ENCODE data around the gene KLHL7. TPM values are rescaled to one million over a fixed set of nuclear protein-coding genes. Genes with fewer than 3 reads are reported as not detected.

KLHL7 gene, protein sequence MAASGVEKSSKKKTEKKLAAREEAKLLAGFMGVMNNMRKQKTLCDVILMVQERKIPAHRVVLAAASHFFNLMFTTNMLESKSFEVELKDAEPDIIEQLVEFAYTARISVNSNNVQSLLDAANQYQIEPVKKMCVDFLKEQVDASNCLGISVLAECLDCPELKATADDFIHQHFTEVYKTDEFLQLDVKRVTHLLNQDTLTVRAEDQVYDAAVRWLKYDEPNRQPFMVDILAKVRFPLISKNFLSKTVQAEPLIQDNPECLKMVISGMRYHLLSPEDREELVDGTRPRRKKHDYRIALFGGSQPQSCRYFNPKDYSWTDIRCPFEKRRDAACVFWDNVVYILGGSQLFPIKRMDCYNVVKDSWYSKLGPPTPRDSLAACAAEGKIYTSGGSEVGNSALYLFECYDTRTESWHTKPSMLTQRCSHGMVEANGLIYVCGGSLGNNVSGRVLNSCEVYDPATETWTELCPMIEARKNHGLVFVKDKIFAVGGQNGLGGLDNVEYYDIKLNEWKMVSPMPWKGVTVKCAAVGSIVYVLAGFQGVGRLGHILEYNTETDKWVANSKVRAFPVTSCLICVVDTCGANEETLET
- total RNA-seq = 10 to 100 TPM; 17.1 to 18.2 TPM

DNA sequence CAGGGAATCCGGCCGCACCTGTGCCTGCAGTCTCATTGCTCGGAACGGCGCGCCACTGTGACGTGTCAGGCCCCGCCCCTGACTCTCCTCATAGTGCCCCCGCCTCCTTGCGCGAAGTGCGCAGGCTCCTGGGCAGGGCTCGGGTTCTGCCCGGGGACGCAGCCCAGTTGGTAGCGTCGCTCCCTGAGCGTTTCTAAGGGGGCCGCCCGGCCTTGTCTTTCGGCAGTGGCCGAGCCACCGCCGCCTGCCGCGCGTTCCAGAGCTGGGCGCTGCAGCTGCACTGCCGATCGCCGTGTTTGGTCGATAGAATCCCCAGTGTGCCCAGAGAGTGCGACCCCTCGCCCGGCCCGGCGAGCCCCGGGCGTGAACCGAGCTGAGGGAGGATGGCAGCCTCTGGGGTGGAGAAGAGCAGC is at the start of gene KLHL7:
TSS of gene KLHL7 (plus strand) at position 142 of the 413 bp plus-strand sequence. CDS start at position 384, 242 bp downstream.
- POLR2A ChIA-PET = interaction anchor here (0.6 to 2.3 kb wide), 12 partner anchors 8 to 283 kb away, joined by 3 to 10 read pairs (median 5); partner anchors contain the start of genes NUP42 and TOMM7
- H3K4me1 Mint-ChIP-seq (ENCODE audit: low read depth) = peaks cover 33% of the 10 kb centered on the region
- CTCF ChIA-PET = interaction anchor here (0.6 to 2.3 kb wide), 9 partner anchors 9 to 90 kb away, joined by 3 to 14 read pairs (median 4); partner anchors contain the start of gene NUP42

DNA sequence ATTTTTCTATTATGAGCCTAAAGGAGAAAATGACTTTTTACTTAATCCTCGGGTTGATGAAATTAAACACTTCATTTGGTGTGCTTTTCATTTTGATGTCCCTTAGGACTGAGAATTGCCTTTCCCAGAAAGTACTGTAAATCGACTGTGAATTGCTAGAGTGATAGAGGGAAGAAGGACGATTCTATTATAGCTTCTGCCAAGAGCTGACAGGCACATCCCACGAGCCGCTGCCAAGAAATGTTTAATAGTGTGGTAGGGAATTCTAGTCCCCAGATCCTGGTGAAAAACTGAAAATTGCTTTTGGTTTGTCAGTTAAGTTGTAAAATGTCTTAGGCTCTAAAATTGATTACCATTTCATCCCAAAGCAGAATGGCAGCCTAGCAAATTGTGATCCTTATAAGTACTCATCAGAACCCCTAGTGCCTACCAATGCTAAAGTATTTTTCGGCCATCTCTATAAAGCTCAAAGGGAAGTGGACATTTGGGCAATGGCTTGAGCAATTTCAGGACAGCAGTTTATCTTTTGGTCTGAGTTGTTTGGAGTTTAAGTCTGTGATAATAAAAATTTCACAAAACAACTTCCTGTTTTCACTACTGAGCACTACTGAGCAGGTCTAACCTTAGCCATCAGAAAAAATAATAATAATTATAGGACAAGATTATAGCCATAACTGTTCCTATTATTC is 47.0 kb upstream of the KLHL7 start:
- Mint-ChIP-seq H3K27me3 (no peaks in the 10 kb centered on the region), H3K4me3 (no peak overlapping the region), H3K27ac (no peak overlapping the region), H3K36me3 (ENCODE audit: low read depth) (no peaks in the 10 kb centered on the region), H3K9me3 (no peaks in the 10 kb centered on the region), H3K4me1 (ENCODE audit: low read depth) (no peaks in the 10 kb centered on the region)
- ChIA-PET CTCF (interaction anchor here (1.0 to 6.3 kb wide), 4 partner anchors 14 to 498 kb away, joined by 3 to 76 read pairs (median 4); no protein-coding TSS in a partner anchor), POLR2A (no interaction called here)
- no peak for ATAC-seq
- intact Hi-C loops (cut with micrococcal nuclease) = loop anchor here (5.0 kb wide), 2 partner anchors 331 to 496 kb away; partner anchors contain the start of gene IL6
- TF ChIP-seq, protein P1, sequence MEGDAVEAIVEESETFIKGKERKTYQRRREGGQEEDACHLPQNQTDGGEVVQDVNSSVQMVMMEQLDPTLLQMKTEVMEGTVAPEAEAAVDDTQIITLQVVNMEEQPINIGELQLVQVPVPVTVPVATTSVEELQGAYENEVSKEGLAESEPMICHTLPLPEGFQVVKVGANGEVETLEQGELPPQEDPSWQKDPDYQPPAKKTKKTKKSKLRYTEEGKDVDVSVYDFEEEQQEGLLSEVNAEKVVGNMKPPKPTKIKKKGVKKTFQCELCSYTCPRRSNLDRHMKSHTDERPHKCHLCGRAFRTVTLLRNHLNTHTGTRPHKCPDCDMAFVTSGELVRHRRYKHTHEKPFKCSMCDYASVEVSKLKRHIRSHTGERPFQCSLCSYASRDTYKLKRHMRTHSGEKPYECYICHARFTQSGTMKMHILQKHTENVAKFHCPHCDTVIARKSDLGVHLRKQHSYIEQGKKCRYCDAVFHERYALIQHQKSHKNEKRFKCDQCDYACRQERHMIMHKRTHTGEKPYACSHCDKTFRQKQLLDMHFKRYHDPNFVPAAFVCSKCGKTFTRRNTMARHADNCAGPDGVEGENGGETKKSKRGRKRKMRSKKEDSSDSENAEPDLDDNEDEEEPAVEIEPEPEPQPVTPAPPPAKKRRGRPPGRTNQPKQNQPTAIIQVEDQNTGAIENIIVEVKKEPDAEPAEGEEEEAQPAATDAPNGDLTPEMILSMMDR (IDR thresholded peaks at IDR 0.05) = no peak
- no peak for DNase-seq

More for the DNA sequence above, at the start of gene KLHL7:
- H3K27me3 Mint-ChIP-seq = no peaks in the 10 kb centered on the region
- TF ChIP-seq, protein P1 (IDR thresholded peaks at IDR 0.05) = no peak
- no peaks in the 10 kb centered on the region for H3K9me3 Mint-ChIP-seq
- peak within 1 kb of the TSS; percentile 96 for H3K27ac Mint-ChIP-seq
- intact Hi-C loops (cut with micrococcal nuclease) = loop anchor here (2.0 kb wide), 1 partner anchor 77 kb away; the partner anchor contains the start of gene NUP42
- H3K36me3 Mint-ChIP-seq (ENCODE audit: low read depth) = peaks cover 5% of the 10 kb centered on the region
- ATAC-seq (peak; percentile 98), DNase-seq (peak; percentile 99)
- H3K4me3 Mint-ChIP-seq = peak within 1 kb of the TSS; percentile 97

DNA sequence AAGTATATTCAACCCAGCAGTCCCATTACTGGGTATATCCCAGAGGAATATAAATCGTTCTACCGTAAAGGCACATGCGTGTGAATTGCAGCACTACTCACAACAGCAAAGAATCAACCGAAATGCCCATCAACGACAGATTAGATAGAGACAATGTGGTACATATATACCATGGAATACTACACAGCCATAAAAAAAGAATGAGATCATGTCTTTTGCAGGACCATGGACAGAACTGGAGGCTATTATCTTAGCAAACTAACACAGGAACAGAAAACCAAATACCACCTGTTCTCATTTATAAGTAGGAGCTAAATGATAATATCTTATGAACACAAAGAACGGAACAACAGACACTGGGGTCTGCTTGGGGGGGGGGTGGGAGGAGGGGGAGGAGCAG is 44.3 kb upstream of the KLHL7 start:
- no peak for DNase-seq
- no peak overlapping the region for H3K27ac Mint-ChIP-seq
- no peak overlapping the region for H3K4me3 Mint-ChIP-seq
- H3K9me3 Mint-ChIP-seq = no peaks in the 10 kb centered on the region
- no peak for ATAC-seq
- TF ChIP-seq, protein P1 (IDR thresholded peaks at IDR 0.05) = no peak
- ChIA-PET CTCF (interaction anchor here (1.7 kb wide), 1 partner anchor 25 kb away, joined by 5 read pairs; no protein-coding TSS in a partner anchor), POLR2A (no interaction called here)
- intact Hi-C loops (cut with micrococcal nuclease) = no loop called here
- H3K4me1 Mint-ChIP-seq (ENCODE audit: low read depth) = no peaks in the 10 kb centered on the region
- no peaks in the 10 kb centered on the region for H3K36me3 Mint-ChIP-seq (ENCODE audit: low read depth)
- H3K27me3 Mint-ChIP-seq = no peaks in the 10 kb centered on the region

DNA sequence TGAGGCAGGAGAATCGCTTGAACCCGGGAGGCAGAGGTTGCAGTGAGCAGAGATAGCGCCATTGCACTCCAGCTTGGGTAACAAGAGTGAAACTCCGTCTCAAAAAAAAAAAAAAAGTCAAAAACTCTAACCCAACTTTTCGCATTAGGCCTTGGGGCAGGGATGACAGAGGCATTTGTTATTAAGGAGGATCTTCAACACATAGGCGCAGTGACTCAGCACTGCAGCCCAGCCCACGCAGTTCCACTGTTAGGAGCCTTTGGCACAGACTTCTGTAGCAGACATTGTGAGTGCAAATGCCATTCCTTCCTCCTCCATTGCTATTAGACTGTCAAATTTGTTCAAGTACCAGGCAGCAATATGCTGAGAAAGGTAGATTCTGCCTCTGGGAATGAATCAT is 43.1 kb upstream of the KLHL7 start:
- no peak for DNase-seq
- peak; percentile 30 for ATAC-seq
- no peak overlapping the region for H3K27ac Mint-ChIP-seq
- intact Hi-C loops (cut with micrococcal nuclease) = no loop called here
- H3K4me3 Mint-ChIP-seq = no peak overlapping the region
- CTCF ChIA-PET = no interaction called here
- H3K27me3 Mint-ChIP-seq = no peaks in the 10 kb centered on the region
- no peaks in the 10 kb centered on the region for H3K4me1 Mint-ChIP-seq (ENCODE audit: low read depth)
- H3K9me3 Mint-ChIP-seq = no peaks in the 10 kb centered on the region
- TF ChIP-seq, protein P1 (IDR thresholded peaks at IDR 0.05) = no peak
- H3K36me3 Mint-ChIP-seq (ENCODE audit: low read depth) = no peaks in the 10 kb centered on the region
- POLR2A ChIA-PET = no interaction called here
